ENCODE results near the gene FLAD1. TPM values are rescaled to one million over a fixed set of nuclear protein-coding genes. Genes with fewer than 3 reads are reported as not detected.
A peak's percentile ranks its signal among the peaks of the same experiment; 100 is the strongest.

FLAD1 gene
- total RNA-seq, 1 experiment from 2014 or later, result 23.7 TPM

- DNase-seq (ENCODE audit: low read depth in 1 of 2, low spot score in 2 of 2), result no peak
- H3K4me1 ChIP-seq (replicated peaks), result peaks cover 6% of the 10 kb centered on the region
- H3K36me3 ChIP-seq, result no peaks in the 10 kb centered on the region
- H3K27ac ChIP-seq, result no peak overlapping the region
- H3K27me3 ChIP-seq (replicated peaks), result no peaks in the 10 kb centered on the region
- H3K4me3 ChIP-seq, result no peak overlapping the region
- H3K9me3 ChIP-seq (replicated peaks), result no peaks in the 10 kb centered on the region
These were observed 43.0 kb downstream of the FLAD1 start for GRCh38 chr1:155026154-155026553.

DNA sequence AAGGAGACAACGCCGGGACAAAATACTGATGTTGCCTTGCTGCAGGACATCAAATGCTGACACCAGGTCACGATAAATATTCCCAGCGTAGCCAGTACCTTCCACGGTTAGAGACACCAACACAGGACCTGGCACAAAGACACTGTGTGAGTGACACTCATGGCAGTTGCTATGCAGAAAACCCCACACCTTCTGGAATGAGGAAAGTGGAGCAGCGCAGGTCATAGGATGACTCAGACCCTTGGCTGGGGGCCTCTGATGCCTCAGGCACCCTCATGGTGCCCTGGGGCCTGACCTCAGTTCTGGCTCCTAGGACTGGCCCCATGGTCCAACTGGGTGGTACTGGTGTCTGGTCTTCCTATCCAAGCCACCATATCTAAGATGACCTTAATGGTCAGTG is 43.4 kb downstream of the FLAD1 start:
- H3K9me3 ChIP-seq (replicated peaks), result no peaks in the 10 kb centered on the region
- H3K4me3 ChIP-seq, result no peak overlapping the region
- no peak overlapping the region for H3K27ac ChIP-seq
- H3K27me3 ChIP-seq (replicated peaks), result no peaks in the 10 kb centered on the region
- no peaks in the 10 kb centered on the region for H3K36me3 ChIP-seq
- H3K4me1 ChIP-seq (replicated peaks), result peaks cover 6% of the 10 kb centered on the region
- DNase-seq (ENCODE audit: low read depth in 1 of 2, low spot score in 2 of 2), result peak in 1 of 2 experiments; percentile 18

DNA sequence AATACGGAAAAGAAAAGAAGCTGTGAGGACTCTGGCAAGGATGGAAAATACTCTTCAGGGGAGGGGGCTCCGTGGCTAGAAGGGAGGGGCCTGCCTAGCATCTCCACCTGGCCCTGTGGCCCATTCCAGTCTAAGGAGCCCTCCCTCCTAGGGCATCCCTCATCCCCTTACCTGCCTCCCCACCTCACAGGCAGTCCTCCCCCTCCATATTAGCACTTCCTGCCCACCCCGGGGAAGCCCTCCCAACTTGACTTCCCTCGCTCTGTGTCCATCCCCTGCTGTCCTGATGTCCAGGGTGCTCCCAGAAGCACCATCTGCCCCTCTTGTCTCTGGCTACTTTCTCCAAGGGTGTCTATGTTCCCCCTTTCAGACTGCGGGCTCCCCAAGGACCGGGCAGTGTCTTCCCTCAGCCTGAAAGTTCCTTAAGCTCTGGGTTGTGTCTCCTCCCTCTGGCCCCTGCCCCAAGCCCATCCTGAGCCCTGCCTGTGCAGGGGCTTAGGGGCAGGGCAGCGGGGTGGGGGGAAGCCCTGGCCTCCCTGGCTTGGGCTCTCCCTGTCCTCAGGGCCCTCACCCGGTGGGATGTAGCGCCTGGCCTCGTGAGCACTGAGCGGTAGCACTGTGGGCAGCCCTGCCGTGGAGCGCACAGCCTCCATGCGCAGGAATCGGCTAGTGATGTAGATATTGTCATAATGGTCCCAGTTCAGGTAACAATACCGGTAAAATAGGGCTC is 46.5 kb downstream of the FLAD1 start:
- no peak overlapping the region for H3K27ac ChIP-seq
- DNase-seq (ENCODE audit: low read depth in 1 of 2, low spot score in 2 of 2), result no peak
- no peaks in the 10 kb centered on the region for H3K9me3 ChIP-seq (replicated peaks)
- no peak overlapping the region for H3K4me3 ChIP-seq
- H3K27me3 ChIP-seq (replicated peaks), result no peaks in the 10 kb centered on the region; the same call in 1 of the 2 replicates
- H3K36me3 ChIP-seq, result no peaks in the 10 kb centered on the region
- H3K4me1 ChIP-seq (replicated peaks), result peaks cover 6% of the 10 kb centered on the region

DNA sequence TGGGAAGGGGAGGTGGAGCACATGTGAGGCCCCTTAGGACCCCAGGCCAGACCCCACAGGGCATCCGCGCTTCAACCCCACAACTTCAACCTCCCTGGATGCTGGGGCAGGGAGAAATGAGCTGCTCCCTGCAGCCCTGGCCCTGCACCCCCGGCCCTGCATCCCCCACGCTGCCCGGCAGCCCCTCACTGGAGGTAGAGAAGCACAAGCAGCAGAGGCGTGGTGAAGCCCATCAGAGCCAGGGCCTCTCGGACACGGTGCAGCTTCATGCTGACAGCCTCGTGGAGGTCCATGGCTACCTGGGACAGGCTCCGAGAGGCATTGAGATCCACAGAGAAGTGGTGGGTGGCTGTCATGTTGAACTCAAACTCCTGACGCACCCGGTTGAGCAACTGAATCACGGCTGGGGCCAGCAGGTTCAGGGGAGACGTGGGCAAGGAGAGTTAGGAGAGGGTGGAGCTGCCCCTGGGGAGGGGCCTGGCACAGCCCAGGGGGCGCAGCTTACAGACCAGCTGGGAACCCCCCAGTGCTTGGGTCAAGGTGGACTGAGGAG is 47.2 kb downstream of the FLAD1 start:
- Histone ChIP-seq H3K4me1 (replicated peaks) (peaks cover 6% of the 10 kb centered on the region), H3K27ac (no peak overlapping the region), H3K27me3 (replicated peaks) (no peaks in the 10 kb centered on the region; the same call in 1 of the 2 replicates), H3K36me3 (no peaks in the 10 kb centered on the region), H3K4me3 (no peak overlapping the region), H3K9me3 (replicated peaks) (no peaks in the 10 kb centered on the region)
- DNase-seq (ENCODE audit: low read depth in 1 of 2, low spot score in 2 of 2), result no peak

GRCh38 chr1:155030899-155031298 is 47.8 kb downstream of the FLAD1 start:
- H3K27me3 ChIP-seq (replicated peaks), result no peaks in the 10 kb centered on the region; the same call in 1 of the 2 replicates
- H3K4me3 ChIP-seq, result no peak overlapping the region
- H3K36me3 ChIP-seq, result no peaks in the 10 kb centered on the region
- no peak for DNase-seq (ENCODE audit: low read depth in 1 of 2, low spot score in 2 of 2)
- H3K4me1 ChIP-seq (replicated peaks), result peaks cover 6% of the 10 kb centered on the region
- no peaks in the 10 kb centered on the region for H3K9me3 ChIP-seq (replicated peaks)
- no peak overlapping the region for H3K27ac ChIP-seq

GRCh38 chr1:155032886-155033285 is 49.7 kb downstream of the FLAD1 start:
- no peak for DNase-seq (ENCODE audit: low read depth in 1 of 2, low spot score in 2 of 2)
- H3K36me3 ChIP-seq, result no peaks in the 10 kb centered on the region

DNA sequence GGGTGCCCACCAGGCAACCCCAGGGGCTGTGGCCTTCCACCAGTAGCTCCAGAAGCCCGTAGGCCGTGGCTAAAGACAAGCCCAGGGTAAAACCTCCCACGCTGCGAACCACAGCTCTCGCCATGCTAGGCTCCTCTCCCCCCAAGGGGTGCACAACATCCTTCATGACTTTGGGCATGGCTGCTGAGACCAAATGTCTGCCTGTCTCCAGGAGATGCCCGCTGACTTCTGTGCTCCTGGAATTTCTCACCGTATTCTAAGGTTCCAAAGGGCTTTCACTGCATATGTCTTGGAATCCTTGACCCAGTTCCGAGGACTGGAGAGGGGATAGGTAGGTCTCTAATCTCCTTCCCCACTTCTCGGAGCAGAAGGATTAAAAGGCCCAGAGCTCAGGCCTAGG is 50.4 kb downstream of the FLAD1 start, which contains the start of the genes DCST1 and DCST2:
TSS of gene DCST1 (plus strand) at position 301 of the 400 bp plus-strand sequence. CDS start 213 bp downstream, outside the sequence.
TSS of gene DCST2 (minus strand) at position 258 of the 400 bp plus-strand sequence. CDS start at position 178, 80 bp downstream.
- no peak within 1 kb of the TSS for H3K27ac ChIP-seq
- no peak for DNase-seq (ENCODE audit: low read depth in 1 of 2, low spot score in 2 of 2)
- no peaks in the 10 kb centered on the region for H3K9me3 ChIP-seq (replicated peaks)
- peaks cover 4% of the 10 kb centered on the region; the same call in 1 of the 2 replicates for H3K27me3 ChIP-seq (replicated peaks)
- H3K36me3 ChIP-seq, result no peaks in the 10 kb centered on the region
- no peaks in the 10 kb centered on the region for H3K4me1 ChIP-seq (replicated peaks)
- no peak within 1 kb of the TSS for H3K4me3 ChIP-seq

More at GRCh38 chr1:155032886-155033285, 49.7 kb downstream of the FLAD1 start:
- H3K4me3 ChIP-seq, result no peak overlapping the region
- peaks cover 4% of the 10 kb centered on the region; the same call in 1 of the 2 replicates for H3K27me3 ChIP-seq (replicated peaks)
- no peak overlapping the region for H3K27ac ChIP-seq
- H3K4me1 ChIP-seq (replicated peaks), result no peaks in the 10 kb centered on the region
- H3K9me3 ChIP-seq (replicated peaks), result no peaks in the 10 kb centered on the region

GRCh38 chr1:155034318-155035208 is 51.4 kb downstream of the FLAD1 start:
- H3K27me3 ChIP-seq (replicated peaks), result peaks cover 4% of the 10 kb centered on the region; the same call in 1 of the 2 replicates
- no peak overlapping the region for H3K4me3 ChIP-seq
- DNase-seq (ENCODE audit: low read depth in 1 of 2, low spot score in 2 of 2), result no peak
- no peaks in the 10 kb centered on the region for H3K36me3 ChIP-seq
- H3K27ac ChIP-seq, result no peak overlapping the region
- H3K4me1 ChIP-seq (replicated peaks), result no peaks in the 10 kb centered on the region
- no peaks in the 10 kb centered on the region for H3K9me3 ChIP-seq (replicated peaks)

- no peaks in the 10 kb centered on the region for H3K9me3 ChIP-seq (replicated peaks)
- peaks cover 4% of the 10 kb centered on the region; the same call in 1 of the 2 replicates for H3K27me3 ChIP-seq (replicated peaks)
- DNase-seq (ENCODE audit: low read depth in 1 of 2, low spot score in 2 of 2), result no peak
- H3K4me3 ChIP-seq, result no peak overlapping the region
- H3K36me3 ChIP-seq, result no peaks in the 10 kb centered on the region
- no peak overlapping the region for H3K27ac ChIP-seq
- no peaks in the 10 kb centered on the region for H3K4me1 ChIP-seq (replicated peaks)
These were observed 52.8 kb downstream of the FLAD1 start for GRCh38 chr1:155035936-155036335.

GRCh38 chr1:155037043-155037442 is 53.9 kb downstream of the FLAD1 start:
- no peak overlapping the region for H3K4me3 ChIP-seq
- DNase-seq (ENCODE audit: low read depth in 1 of 2, low spot score in 2 of 2), result no peak
- H3K27ac ChIP-seq, result no peak overlapping the region
- no peaks in the 10 kb centered on the region for H3K36me3 ChIP-seq
- H3K27me3 ChIP-seq (replicated peaks), result peaks cover 4% of the 10 kb centered on the region; the same call in 1 of the 2 replicates
- H3K9me3 ChIP-seq (replicated peaks), result no peaks in the 10 kb centered on the region
- H3K4me1 ChIP-seq (replicated peaks), result no peaks in the 10 kb centered on the region

DNA sequence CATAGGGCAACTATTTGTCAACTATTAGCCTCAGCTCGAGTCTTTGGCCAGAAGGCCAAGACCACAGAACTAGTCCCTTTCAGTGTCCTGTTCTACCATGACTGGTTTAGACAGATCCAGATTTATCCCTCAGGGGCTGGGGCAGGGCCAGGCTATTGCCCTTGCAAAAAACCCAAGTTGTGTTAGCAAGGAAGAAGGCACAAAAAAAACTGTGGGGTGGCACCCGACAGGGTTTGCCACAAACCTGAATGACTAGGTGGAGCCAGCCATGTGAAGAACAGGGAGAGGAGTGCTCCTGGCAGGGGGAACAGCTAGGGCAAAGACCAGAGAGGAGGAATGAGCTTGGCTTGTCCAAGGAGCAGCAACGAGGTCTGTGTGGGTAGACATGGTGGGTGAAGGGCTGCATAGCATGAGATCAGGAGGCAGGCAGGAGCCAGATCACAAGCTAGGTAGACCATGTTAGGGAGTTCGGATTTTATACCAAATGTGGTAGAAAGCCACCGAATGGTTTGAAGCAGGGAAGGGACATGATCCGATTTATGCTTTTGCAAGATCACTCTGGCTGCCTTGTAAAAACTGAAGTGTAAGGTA is 54.8 kb downstream of the FLAD1 start:
- no peak for DNase-seq (ENCODE audit: low read depth in 1 of 2, low spot score in 2 of 2)
- H3K36me3 ChIP-seq, result no peaks in the 10 kb centered on the region
- peaks cover 4% of the 10 kb centered on the region; the same call in 1 of the 2 replicates for H3K27me3 ChIP-seq (replicated peaks)
- H3K9me3 ChIP-seq (replicated peaks), result no peaks in the 10 kb centered on the region
- H3K27ac ChIP-seq, result no peak overlapping the region
- no peak overlapping the region for H3K4me3 ChIP-seq
- no peaks in the 10 kb centered on the region for H3K4me1 ChIP-seq (replicated peaks)

- DNase-seq (ENCODE audit: low read depth in 1 of 2, low spot score in 2 of 2), result no peak
- H3K36me3 ChIP-seq, result no peaks in the 10 kb centered on the region
These were observed 55.6 kb downstream of the FLAD1 start for GRCh38 chr1:155038602-155039307.

DNA sequence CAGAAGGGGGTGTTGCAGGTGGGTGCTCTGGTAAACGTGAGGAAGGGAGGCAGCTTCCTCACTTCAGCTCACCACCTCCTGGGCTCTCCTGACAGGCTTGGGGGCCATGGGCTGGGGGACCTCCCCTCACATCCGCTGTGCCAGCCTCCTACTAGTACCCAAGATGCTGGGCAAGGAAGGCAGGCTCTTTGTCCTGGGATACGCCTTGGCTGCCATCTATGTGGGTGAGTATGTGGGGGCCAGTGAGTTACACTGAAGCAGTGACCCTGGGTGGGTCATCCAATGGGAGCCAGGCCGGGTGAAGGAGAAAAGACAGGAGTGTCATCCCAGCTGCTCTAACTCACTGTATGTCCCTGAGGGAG is 56.1 kb downstream of the FLAD1 start:
- Histone ChIP-seq H3K27ac (no peak overlapping the region), H3K36me3 (no peaks in the 10 kb centered on the region)

More at GRCh38 chr1:155038602-155039307, 55.6 kb downstream of the FLAD1 start:
- H3K27ac ChIP-seq, result no peak overlapping the region
- no peak overlapping the region for H3K4me3 ChIP-seq
- peaks cover 4% of the 10 kb centered on the region; the same call in 1 of the 2 replicates for H3K27me3 ChIP-seq (replicated peaks)
- no peaks in the 10 kb centered on the region for H3K4me1 ChIP-seq (replicated peaks)
- H3K9me3 ChIP-seq (replicated peaks), result no peaks in the 10 kb centered on the region

More for the DNA sequence above, 56.1 kb downstream of the FLAD1 start:
- no peaks in the 10 kb centered on the region for H3K4me1 ChIP-seq (replicated peaks)
- H3K27me3 ChIP-seq (replicated peaks), result peaks cover 4% of the 10 kb centered on the region; the same call in 1 of the 2 replicates
- no peaks in the 10 kb centered on the region for H3K9me3 ChIP-seq (replicated peaks)
- H3K4me3 ChIP-seq, result no peak overlapping the region
- DNase-seq (ENCODE audit: low read depth in 1 of 2, low spot score in 2 of 2), result no peak

Measured in SJSA1 (cell line).